GM15510 (cell line): Measurements from ENCODE around the gene SH3RF3.

Experiments
- POLR2A ChIP-seq: IDR thresholded peaks from 3 replicates; pipeline ENCODE4 v1.6.1; 2011; ENCODE audit warnings: borderline replicate concordance; ENCODE audit not compliant: insufficient read length; ENCODE audit errors: extremely low read depth

SH3RF3 gene

GRCh38 chr2:109284826-109285225, 155.8 kb downstream of the SH3RF3 start:
- no peak for TF ChIP-seq POLR2A

DNA sequence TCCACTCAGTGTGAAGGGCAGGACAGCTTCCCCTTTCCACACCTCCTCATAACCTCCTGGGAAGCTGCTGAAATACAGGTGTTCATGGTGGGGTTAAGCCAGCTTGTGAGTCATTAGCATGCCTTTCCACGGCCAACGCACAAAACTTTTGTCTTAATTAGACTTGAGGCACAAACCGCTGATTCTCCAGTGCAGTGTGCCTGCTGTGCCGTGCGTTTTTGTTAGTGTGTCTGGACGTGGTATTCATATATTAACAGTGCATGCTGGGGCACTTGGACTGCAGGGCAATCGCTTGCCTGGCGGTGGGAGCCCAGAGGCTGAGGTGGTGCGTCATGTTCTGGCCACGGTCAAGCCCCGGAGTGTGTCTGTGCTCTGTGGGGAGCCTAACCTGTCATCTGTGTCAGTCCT, 156.2 kb downstream of the SH3RF3 start:
- TF ChIP-seq POLR2A = no peak

DNA sequence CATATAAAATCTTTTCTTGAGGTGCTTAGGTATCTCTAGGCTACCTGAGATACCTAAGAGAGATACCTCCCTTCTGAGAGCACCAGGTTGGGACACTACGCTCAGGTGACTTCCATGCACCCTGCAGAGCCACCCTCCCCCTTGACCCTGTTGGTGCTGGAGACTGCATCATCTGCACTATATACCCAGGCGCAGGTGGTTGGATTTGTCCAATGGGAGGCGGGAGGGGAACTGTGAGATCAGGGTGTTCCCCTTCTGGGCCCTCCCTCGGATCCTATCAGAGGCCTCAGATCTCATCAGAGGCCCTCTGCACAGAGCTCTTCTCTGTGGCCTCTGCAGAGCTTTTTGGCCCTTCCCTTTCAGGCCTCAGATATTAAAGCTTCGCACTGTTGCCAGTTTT, 158.4 kb downstream of the SH3RF3 start:
- TF ChIP-seq POLR2A = no peak

DNA sequence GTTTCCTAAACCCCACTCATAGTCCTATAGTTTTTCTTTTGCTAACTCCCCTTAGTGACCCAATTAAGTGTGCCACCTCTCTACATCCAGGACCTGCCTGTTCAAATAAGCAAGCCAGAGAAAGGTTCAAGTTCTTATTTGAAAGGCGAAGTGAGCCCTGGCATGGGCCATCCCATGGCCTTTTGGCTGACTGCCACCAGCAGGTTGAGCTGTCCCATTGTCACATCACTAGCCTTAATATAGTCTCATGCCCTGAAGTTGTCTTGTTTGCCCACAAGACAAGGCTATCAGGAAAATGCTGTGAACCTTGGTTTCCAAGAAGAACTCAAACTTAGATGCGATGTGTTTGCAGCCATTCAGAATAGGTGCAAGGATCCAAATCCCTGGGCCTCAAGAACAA, 158.8 kb downstream of the SH3RF3 start:
- TF ChIP-seq POLR2A = no peak

DNA sequence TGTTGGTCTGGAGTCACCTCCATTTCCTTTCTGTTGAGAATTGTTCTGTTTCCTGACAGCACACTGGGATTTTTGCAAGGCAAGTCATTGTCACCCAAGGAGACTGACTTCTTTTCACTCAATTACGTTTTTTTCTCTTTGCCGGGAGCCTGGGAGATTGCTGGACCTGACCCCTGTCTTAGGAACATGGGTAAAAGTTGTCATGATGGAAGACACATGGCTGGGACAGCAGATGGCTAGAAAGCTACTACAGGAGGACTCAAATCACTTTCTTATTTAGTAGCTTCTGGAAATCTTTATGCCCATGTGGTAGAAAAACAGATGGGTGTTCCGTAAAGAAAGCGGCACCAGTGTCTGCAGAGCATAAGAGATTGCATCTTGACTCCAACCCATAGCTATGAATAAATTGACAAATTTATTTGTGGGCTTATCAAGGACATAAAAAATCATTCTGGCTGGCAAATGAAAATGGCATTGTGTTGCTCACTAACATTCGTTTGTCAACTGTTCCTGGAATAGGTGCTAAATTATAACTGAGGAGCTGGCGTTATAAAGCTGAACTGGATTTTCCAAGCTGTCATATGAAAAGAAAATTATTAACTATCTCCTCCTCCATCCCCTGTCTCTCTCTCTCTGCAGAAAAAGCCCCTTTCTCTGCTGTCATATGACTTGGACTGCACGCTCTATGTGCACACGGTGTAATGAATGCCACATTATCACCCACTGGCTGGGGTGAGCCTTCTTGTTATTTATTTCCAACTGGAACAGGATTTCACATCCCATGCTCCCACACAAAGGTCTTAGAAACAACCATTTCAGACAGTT, 159.8 kb downstream of the SH3RF3 start:
- no peak for TF ChIP-seq POLR2A

- no peak for TF ChIP-seq POLR2A
These were observed 160.7 kb downstream of the SH3RF3 start for GRCh38 chr2:109289504-109290222.

- TF ChIP-seq POLR2A = no peak
These were observed 162.1 kb downstream of the SH3RF3 start for GRCh38 chr2:109290887-109291643.

DNA sequence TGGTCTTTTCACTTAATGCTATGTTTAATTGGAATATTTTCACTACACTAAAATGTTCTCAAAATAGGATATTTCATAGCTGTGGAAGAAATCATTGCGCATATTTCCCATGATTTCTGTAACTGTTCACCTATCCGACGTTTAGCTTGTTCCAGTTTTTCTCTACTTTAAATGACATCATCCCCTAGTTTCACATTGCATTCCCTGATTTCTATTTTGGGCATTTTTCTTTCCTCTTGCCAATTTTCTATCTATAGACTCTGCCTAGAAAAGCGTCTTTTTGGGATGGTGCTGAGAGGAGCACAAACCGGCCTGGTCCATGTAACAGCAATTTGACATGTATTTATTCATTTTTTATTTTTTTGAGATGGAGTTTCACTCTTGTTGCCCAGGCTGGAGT, 163.4 kb downstream of the SH3RF3 start:
- TF ChIP-seq POLR2A = no peak

- TF ChIP-seq POLR2A = no peak
These were observed 164.7 kb downstream of the SH3RF3 start for GRCh38 chr2:109293663-109294062.

GRCh38 chr2:109294523-109294922, 165.5 kb downstream of the SH3RF3 start:
- no peak for TF ChIP-seq POLR2A

DNA sequence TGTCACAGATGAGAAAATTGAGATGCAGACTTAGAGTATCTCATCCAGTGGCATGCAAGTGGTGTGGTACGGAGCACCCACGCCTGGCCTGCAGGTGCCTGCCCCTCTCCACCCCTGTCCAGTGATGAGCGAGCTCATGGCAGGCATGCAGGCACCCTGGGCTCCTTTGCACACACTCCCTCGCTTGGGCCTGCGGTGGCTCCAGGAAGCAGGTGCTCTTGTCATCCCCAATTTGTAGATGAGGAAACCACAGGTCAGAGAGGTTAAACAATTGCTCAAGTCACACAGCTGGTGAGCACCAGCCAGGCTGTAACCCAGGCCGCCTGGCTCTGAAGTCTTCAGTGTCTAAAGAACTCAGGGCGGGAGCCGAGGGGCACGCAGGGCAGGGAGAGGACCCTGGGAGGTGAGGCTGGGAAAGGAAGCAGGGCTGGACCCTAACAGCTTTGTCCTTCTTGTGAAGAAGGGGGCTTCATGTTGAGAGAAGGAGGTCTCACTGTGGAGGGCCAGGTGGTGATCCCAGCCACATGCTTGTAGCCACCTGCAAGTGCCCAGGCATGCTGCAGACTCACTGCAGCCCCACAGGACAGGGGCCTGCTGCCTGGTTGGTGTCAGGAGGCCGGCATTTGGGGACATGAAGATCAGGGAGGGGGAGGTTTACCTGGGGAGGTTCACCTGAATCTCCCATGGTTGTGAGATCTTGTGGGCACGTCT, 166.2 kb downstream of the SH3RF3 start:
- no peak for TF ChIP-seq POLR2A

DNA sequence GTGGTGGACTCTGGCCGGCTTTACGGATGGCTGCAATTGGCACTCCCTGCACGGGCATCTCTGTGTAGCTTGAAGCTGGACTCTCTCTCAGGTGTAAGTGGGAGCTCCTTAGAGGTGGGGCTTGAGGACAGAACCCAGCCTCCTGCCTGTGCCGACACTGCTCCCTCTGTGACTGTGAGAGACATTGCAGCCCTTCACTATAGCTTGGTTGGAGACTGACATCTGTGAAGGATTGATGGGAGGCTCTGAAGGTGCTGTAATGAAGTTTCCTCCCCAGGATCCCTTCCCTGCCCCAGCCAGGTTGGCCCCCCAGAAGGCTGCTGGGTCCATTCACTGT, 166.7 kb downstream of the SH3RF3 start:
- no peak for TF ChIP-seq POLR2A

- no peak for TF ChIP-seq POLR2A
These were observed 168.8 kb downstream of the SH3RF3 start for GRCh38 chr2:109297566-109298490.

DNA sequence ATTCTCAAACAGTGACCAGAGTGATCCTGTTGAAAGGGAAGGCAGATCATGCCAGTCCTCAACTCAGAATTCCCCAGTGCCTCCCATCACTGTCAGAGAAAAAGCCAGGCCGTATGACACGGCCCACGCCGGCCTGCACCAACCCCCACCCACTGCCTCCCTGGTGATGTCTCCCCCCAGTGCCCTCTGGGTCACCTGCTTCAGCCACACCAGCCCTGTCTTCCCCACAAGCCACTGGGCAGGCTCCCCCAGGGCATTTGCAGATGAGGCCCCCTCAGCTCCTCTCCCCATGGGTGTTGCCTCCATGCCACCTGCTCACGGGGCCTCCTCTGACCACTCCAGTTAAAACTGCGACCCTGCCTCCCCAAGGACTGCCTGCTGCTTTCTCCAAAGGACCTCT, 169.8 kb downstream of the SH3RF3 start:
- TF ChIP-seq POLR2A = no peak

- no peak for TF ChIP-seq POLR2A
These were observed 170.5 kb downstream of the SH3RF3 start for GRCh38 chr2:109299536-109299935.

DNA sequence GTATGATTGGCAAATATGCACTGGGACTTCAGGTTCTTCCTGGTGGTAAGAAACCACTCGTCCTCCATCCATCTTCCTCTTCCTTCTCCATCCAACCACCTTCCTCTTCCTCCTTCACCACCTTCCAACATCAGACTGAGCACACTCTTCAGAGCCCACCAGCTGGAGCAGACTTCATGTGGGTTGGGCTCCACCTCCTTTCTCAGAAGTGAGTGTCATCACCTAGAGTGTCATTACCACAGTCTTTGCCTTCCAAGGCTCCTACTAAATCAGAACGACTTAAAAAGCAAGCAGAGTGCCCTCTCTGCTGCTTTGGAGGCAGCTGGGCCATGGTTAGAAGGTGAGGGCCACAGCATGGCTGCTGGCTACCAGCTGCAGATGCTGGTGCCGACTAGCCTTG, 171.6 kb downstream of the SH3RF3 start:
- no peak for TF ChIP-seq POLR2A
